H1 (cell line): ENCODE results near the gene RASGRP1. TPM values are rescaled to one million over a fixed set of nuclear protein-coding genes. Genes with fewer than 3 reads are reported as not detected.

Source experiments
- CTCF ChIA-PET: fragments of 300-600 bp; sonication (Branson Sonifier 250); formaldehyde crosslinking; loops from one replicate; lab custom pipeline; 2021; ENCODE audit not compliant: partially characterized antibody; lab: Charles Lee
- POLR2A ChIA-PET: fragments of 300-600 bp; sonication (Branson Sonifier 250); formaldehyde crosslinking; loops from one replicate; lab custom pipeline; 2021; ENCODE audit warnings: inconsistent platforms; ENCODE audit not compliant: partially characterized antibody; lab: Charles Lee
- DNase-seq, 2 experiments: peaks; one replicate each; pipeline versions ENCODE4 v3.0.0 to v3.0.0-alpha.2; 2010 to 2022; ENCODE audit warnings: low spot score in 2 of 2, low read depth in 1 of 2, mixed read lengths in 1 of 2
- FAIRE-seq: peaks from 2 replicates; lab custom pipeline; 2011; peaks lifted over from hg19 to GRCh38; lab: Jason Lieb, UNC
- H2AFZ ChIP-seq: 2 replicates; pipeline ENCODE4 v1.8.1; 2012; ENCODE audit warnings: low read length, inconsistent platforms
- H2AK5ac ChIP-seq: 2 replicates; pipeline ENCODE4 v1.6.1; 2013; ENCODE audit warnings: low read depth, low read length
- H2BK120ac ChIP-seq: replicated peaks from 2 replicates; pipeline ENCODE3; 2013; ENCODE audit warnings: low read depth, low read length, inconsistent platforms
- H2BK12ac ChIP-seq: 2 replicates; pipeline ENCODE4 v1.6.1; 2013; ENCODE audit warnings: low read depth, low read length
- H2BK15ac ChIP-seq: 2 replicates; pipeline ENCODE4 v1.6.1; 2013; ENCODE audit warnings: low read length
- H2BK20ac ChIP-seq: 2 replicates; pipeline ENCODE4 v1.6.1; 2013; ENCODE audit warnings: low read length
- H2BK5ac ChIP-seq: 2 replicates; pipeline ENCODE4 v1.6.1; 2013; ENCODE audit warnings: low read depth, low read length
- H3K14ac ChIP-seq: 2 replicates; pipeline ENCODE4 v1.6.1; 2013; ENCODE audit warnings: inconsistent platforms; ENCODE audit not compliant: insufficient read length
- H3K18ac ChIP-seq: 2 replicates; pipeline ENCODE4 v1.6.1; 2013; ENCODE audit warnings: low read length; ENCODE audit errors: extremely low read depth
- H3K23ac ChIP-seq: 2 replicates; pipeline ENCODE4 v1.6.1; 2013; ENCODE audit warnings: inconsistent platforms; ENCODE audit not compliant: insufficient read length
- H3K23me2 ChIP-seq: 2 replicates; pipeline ENCODE4 v1.6.1; 2013; ENCODE audit warnings: low read depth, low read length
- H3K27ac ChIP-seq: 2 replicates; pipeline ENCODE4 v1.6.1; 2011; ENCODE audit warnings: low read depth, low read length, inconsistent platforms
- H3K27me3 ChIP-seq, 4 experiments: replicated peaks in 1 of 4; 1 replicate in 1 of 4; 2 replicates in 3 of 4; pipeline versions ENCODE4 v1.6.1 to v1.8.1; 2011 to 2013; ENCODE audit warnings: low read length in 3 of 4, mild to moderate bottlenecking in 3 of 4, inconsistent platforms in 2 of 4, mixed read lengths in 2 of 4, moderate library complexity in 1 of 4; ENCODE audit not compliant: control insufficient read depth in 3 of 4, insufficient read depth in 3 of 4; ENCODE audit errors: extremely low read depth in 1 of 4
- H3K36me3 ChIP-seq, 4 experiments: 2 replicates each; pipeline versions ENCODE4 v1.6.1 to v1.8.1; 2011 to 2013; ENCODE audit warnings: mild to moderate bottlenecking in 4 of 4, low read length in 3 of 4, moderate library complexity in 2 of 4, control low read depth in 1 of 4, inconsistent platforms in 1 of 4; ENCODE audit not compliant: insufficient read depth in 4 of 4, control insufficient read depth in 2 of 4
- H3K4ac ChIP-seq: replicated peaks from 2 replicates; pipeline ENCODE3; 2013; ENCODE audit warnings: low read length, low read depth, mixed read lengths, inconsistent platforms; ENCODE audit not compliant: insufficient read length
- H3K4me1 ChIP-seq, 4 experiments: replicated peaks in 1 of 4; 1 replicate in 1 of 4; 2 replicates in 3 of 4; pipeline versions ENCODE4 v1.6.1 to v1.8.1; 2011 to 2013; ENCODE audit warnings: low read length in 3 of 4, inconsistent platforms in 2 of 4, mixed read lengths in 1 of 4; ENCODE audit not compliant: insufficient read depth in 4 of 4, control insufficient read depth in 3 of 4
- H3K4me2 ChIP-seq, 2 experiments: 2 replicates each; pipeline versions ENCODE4 v1.6.1 to v1.8.1; 2011 to 2013; ENCODE audit warnings: low read depth in 2 of 2, low read length in 2 of 2, control low read depth in 1 of 2, inconsistent platforms in 1 of 2, mild to moderate bottlenecking in 1 of 2; ENCODE audit not compliant: insufficient read depth in 1 of 2
- H3K4me3 ChIP-seq, 4 experiments: fragments of 200-600, 300-600 bp in 1 of 4; sonication (generic), shearing (Covaris generic), sonication (Bioruptor Twin) in 1 of 4; 2 replicates each; pipeline versions ENCODE4 v1.5.1 to v1.8.1; 2011 to 2016; ENCODE audit warnings: low read length in 4 of 4, low read depth in 3 of 4, control low read depth in 2 of 4, inconsistent platforms in 2 of 4, mild to moderate bottlenecking in 2 of 4, mixed read lengths in 1 of 4, moderate library complexity in 1 of 4; ENCODE audit not compliant: insufficient read depth in 2 of 4; ENCODE audit errors: extremely low read depth in 1 of 4
- H3K56ac ChIP-seq: replicated peaks from 2 replicates; pipeline ENCODE3; 2013; ENCODE audit warnings: low read depth, mild to moderate bottlenecking, mixed read lengths, low read length, inconsistent platforms; ENCODE audit not compliant: insufficient read length
- H3K79me1 ChIP-seq: 2 replicates; pipeline ENCODE4 v1.6.1; 2013; ENCODE audit warnings: low read depth, low read length, control low read depth
- H3K79me2 ChIP-seq, 2 experiments: 2 replicates each; pipeline versions ENCODE4 v1.6.1 to v1.8.1; 2012 to 2013; ENCODE audit warnings: low read length in 2 of 2, mild to moderate bottlenecking in 2 of 2, inconsistent platforms in 1 of 2; ENCODE audit not compliant: insufficient read depth in 2 of 2, control insufficient read depth in 1 of 2
- H3K9ac ChIP-seq, 4 experiments: replicated peaks in 1 of 4; 1 replicate in 1 of 4; 2 replicates in 3 of 4; pipeline versions ENCODE4 v1.6.1 to v1.8.1; 2011 to 2013; ENCODE audit warnings: low read depth in 3 of 4, low read length in 3 of 4, control low read depth in 2 of 4, mild to moderate bottlenecking in 2 of 4, moderate library complexity in 2 of 4, inconsistent platforms in 1 of 4; ENCODE audit errors: extremely low read depth in 1 of 4
- H3K9me3 ChIP-seq, 2 experiments: 2 replicates each; pipeline versions ENCODE4 v1.6.1 to v1.8.1; 2012 to 2013; ENCODE audit warnings: mild to moderate bottlenecking in 2 of 2, moderate library complexity in 2 of 2, control low read depth in 1 of 2, inconsistent platforms in 1 of 2, low read depth in 1 of 2, low read length in 1 of 2, mixed read lengths in 1 of 2; ENCODE audit not compliant: insufficient read depth in 2 of 2
- H4K20me1 ChIP-seq, 2 experiments: replicated peaks in 1 of 2; 2 replicates each; pipeline versions ENCODE3 to v1.8.1; 2011 to 2013; ENCODE audit warnings: inconsistent platforms in 2 of 2, low read length in 2 of 2, mild to moderate bottlenecking in 1 of 2; ENCODE audit not compliant: insufficient read depth in 2 of 2, control insufficient read depth in 1 of 2
- H4K5ac ChIP-seq: 2 replicates; pipeline ENCODE4 v1.6.1; 2013; ENCODE audit warnings: low read length, low read depth, mixed read lengths, inconsistent platforms; ENCODE audit not compliant: insufficient read length
- H4K8ac ChIP-seq: 2 replicates; pipeline ENCODE4 v1.8.0; 2013; ENCODE audit warnings: mild to moderate bottlenecking, moderate library complexity, low read length, inconsistent platforms; ENCODE audit not compliant: insufficient read depth; ENCODE audit errors: extremely low read depth
- H4K91ac ChIP-seq: replicated peaks from 2 replicates; pipeline ENCODE3; 2013; ENCODE audit warnings: low read length, mixed read lengths, inconsistent platforms; ENCODE audit not compliant: insufficient read length
- BACH1 ChIP-seq: IDR thresholded peaks from 2 replicates; pipeline ENCODE4 v1.6.1; 2012; ENCODE audit warnings: low read length, improper control_type of control experiment
- CHD2 ChIP-seq: IDR thresholded peaks from 2 replicates; pipeline ENCODE4 v1.6.1; 2012; ENCODE audit warnings: low read length, improper control_type of control experiment
- HDAC6 ChIP-seq: IDR thresholded peaks from one replicate; pipeline ENCODE4 v1.7.1; 2012; ENCODE audit warnings: low read depth, mild to moderate bottlenecking, inconsistent platforms, low read length, moderate library complexity
- NANOG ChIP-seq: IDR thresholded peaks from 2 replicates; pipeline ENCODE4 v1.6.1; 2011; ENCODE audit warnings: low read length, low read depth, mild to moderate bottlenecking, inconsistent platforms; ENCODE audit not compliant: insufficient read depth, poor library complexity, severe bottlenecking
- POLR2AphosphoS5 ChIP-seq: IDR thresholded peaks from 2 replicates; pipeline ENCODE4 v1.6.1; 2011; ENCODE audit warnings: low read depth, low read length
- RFX5 ChIP-seq: IDR thresholded peaks from 2 replicates; pipeline ENCODE4 v1.6.1; 2011; ENCODE audit warnings: low read depth, low read length, improper control_type of control experiment, borderline replicate concordance
- TAF1 ChIP-seq: IDR thresholded peaks from 2 replicates; pipeline ENCODE4 v1.6.1; 2011; ENCODE audit warnings: mild to moderate bottlenecking, low read depth, low read length
- WGBS, 2 experiments: shearing (Covaris generic) in 1 of 2; methylation state at CpG; one replicate each; pipeline versions ENCODE4 v1.1.6 to v1.1.7; 2013 to 2015; ENCODE audit warnings: low lambda C conversion rate in 2 of 2, mixed read lengths in 2 of 2, inconsistent platforms in 1 of 2, low coverage in 1 of 2, missing lambda C conversion rate in 1 of 2; ENCODE audit not compliant: insufficient replicate concordance in 2 of 2, insufficient coverage in 1 of 2, insufficient read length in 1 of 2; ENCODE audit errors: extremely low coverage in 1 of 2, missing lambda C conversion rate in 1 of 2; 5-methylcytosine and 5-hydroxymethylcytosine counted together
- polyA plus RNA-seq, 7 experiments: library from polyadenylated mRNA; depleted of rRNA in 3 of 7; stranded (reverse) in 5 of 7; unstranded in 2 of 7; fragments of >200 nt in 5 of 7; fragments of 200-250 nt in 2 of 7; gene quantifications; 1 replicate in 5 of 7; 2 replicates in 1 of 7; 4 replicates in 1 of 7; pipeline versions ENCODE4 v1.2.1 to v1.2.3, GENCODE V29; 2011 to 2013; ENCODE audit warnings: missing spikeins in 2 of 7, mixed read lengths in 2 of 7
- total RNA-seq: library from RNA; stranded (reverse); fragmentation: NEBNext Ultra II Directional; extraction: Animal tissue kit (Norgen Biotek cat#: 25700); gene quantifications from 2 replicates; pipeline ENCODE4 v1.2.1, GENCODE V29; 2021

RASGRP1 gene
- total and polyA plus RNA-seq, 2 of the 8 experiments (the other 6 are each of a cell fraction or from before 2014, with no cell fraction given) = 1.1 to 2.1 TPM

DNA sequence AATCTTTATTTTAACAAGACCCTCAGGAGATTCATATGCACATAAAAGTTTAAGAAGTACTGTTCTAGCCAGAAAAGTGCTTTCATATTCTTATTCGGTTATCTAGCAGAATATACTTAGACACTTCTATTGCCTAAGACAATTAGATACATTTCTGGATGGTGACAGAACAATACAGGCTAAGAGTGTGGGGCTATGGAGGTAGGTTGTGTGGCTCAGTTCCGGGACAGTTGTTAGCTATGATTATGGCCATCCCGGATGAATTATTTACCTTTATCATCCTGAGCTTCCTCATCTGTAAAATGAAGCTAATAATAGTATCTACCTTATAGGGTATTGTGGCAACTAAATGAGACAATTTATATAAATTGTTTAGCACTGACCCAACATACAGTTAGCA is 104.1 kb downstream of the RASGRP1 start:
- Histone ChIP-seq H2BK20ac (no peak overlapping the region), H3K56ac (no peak overlapping the region), H3K4me3 (no peak overlapping the region), H2BK15ac (no peak overlapping the region), H2BK5ac (no peak overlapping the region), H2BK12ac (no peak overlapping the region), H3K23ac (no peak overlapping the region), H3K4ac (no peak overlapping the region), H3K4me1 (no peaks in the 10 kb centered on the region), H3K79me1 (peaks cover 7% of the 10 kb centered on the region; the same call in 1 of the 2 replicates), H3K36me3 (no peaks in the 10 kb centered on the region; a peak in 1 of 8 replicates), H2AK5ac (no peak overlapping the region), H2AFZ (no peak overlapping the region), H3K27me3 (no peaks in the 10 kb centered on the region), H3K14ac (no peak overlapping the region), H3K9me3 (no peaks in the 10 kb centered on the region), H4K5ac (no peak overlapping the region), H4K91ac (no peak overlapping the region), H4K20me1 (peaks cover 2 to 10% of the 10 kb centered on the region in 2 experiments), H3K18ac (no peak overlapping the region), H3K4me2 (no peak overlapping the region), H3K9ac (no peak overlapping the region), H3K23me2 (no peaks in the 10 kb centered on the region), H3K79me2 (peaks cover 12 to 86% of the 10 kb centered on the region in 2 experiments), H3K27ac (no peak overlapping the region), H4K8ac (no peak overlapping the region), H2BK120ac (no peak overlapping the region)
- no peak for FAIRE-seq
- 95% methylated on average over 3 of the region's 3 CpGs; no CpG with 5 or more reads in 1 of the 2 experiments for WGBS, 2 experiments
- no peak for TF ChIP-seq TAF1
- TF ChIP-seq POLR2AphosphoS5 = no peak
- TF ChIP-seq NANOG = no peak
- TF ChIP-seq HDAC6 = no peak
- TF ChIP-seq BACH1 = no peak
- TF ChIP-seq CHD2 = no peak
- no peak for TF ChIP-seq RFX5
- ChIA-PET POLR2A (no interaction called here), CTCF (interaction anchor here (0.8 to 1.1 kb wide), 2 partner anchors 14 to 20 kb away, joined by 3 to 5 read pairs; no protein-coding TSS in a partner anchor)
- DNase-seq = no peak
